GM23248 (cell line): ENCODE data around the gene MTCL1. TPM values are rescaled to one million over a fixed set of nuclear protein-coding genes. Genes with fewer than 3 reads are reported as not detected.

Source experiments
- DNase-seq: peaks from one replicate; pipeline ENCODE4 v3.0.0-alpha.2; 2015
- H2AFZ ChIP-seq: fragments of 200-600 bp; sonication (generic); 2 replicates; pipeline ENCODE4 v1.6.1; 2016; ENCODE audit warnings: antibody characterized with exemption
- H3F3A ChIP-seq: fragments of 200-600 bp; sonication (generic); 2 replicates; pipeline ENCODE4 v1.6.1; 2016; ENCODE audit warnings: mild to moderate bottlenecking, antibody characterized with exemption, mixed run types; ENCODE audit not compliant: insufficient read depth
- H3K27ac ChIP-seq: fragments of 200-600 bp; sonication (generic); 2 replicates; pipeline ENCODE4 v1.5.1; 2016; ENCODE audit warnings: mild to moderate bottlenecking
- H3K27me3 ChIP-seq: fragments of 200-600 bp; sonication (generic); replicated peaks from 2 replicates; pipeline ENCODE4 v1.6.1; 2016; ENCODE audit warnings: mild to moderate bottlenecking; ENCODE audit not compliant: insufficient read depth
- H3K36me3 ChIP-seq: fragments of 200-600 bp; sonication (generic); 2 replicates; pipeline ENCODE4 v1.6.1; 2016; ENCODE audit warnings: low read depth, mild to moderate bottlenecking
- H3K4me1 ChIP-seq: fragments of 200-600 bp; sonication (generic); 2 replicates; pipeline ENCODE4 v1.6.1; 2016; ENCODE audit warnings: mild to moderate bottlenecking; ENCODE audit not compliant: insufficient read depth
- H3K4me2 ChIP-seq: fragments of 200-600 bp; sonication (generic); one replicate; pipeline ENCODE4 v1.6.1; 2016; ENCODE audit warnings: mild to moderate bottlenecking; ENCODE audit not compliant: unreplicated experiment
- H3K4me3 ChIP-seq: fragments of 200-600 bp; sonication (generic); 2 replicates; pipeline ENCODE4 v1.5.1; 2016; ENCODE audit warnings: mild to moderate bottlenecking
- H3K79me2 ChIP-seq: fragments of 200-600 bp; sonication (generic); 2 replicates; pipeline ENCODE4 v1.6.1; 2016; ENCODE audit warnings: mild to moderate bottlenecking; ENCODE audit not compliant: insufficient read depth
- H3K9ac ChIP-seq: fragments of 200-600 bp; sonication (generic); 2 replicates; pipeline ENCODE4 v1.6.1; 2016; ENCODE audit warnings: mild to moderate bottlenecking
- H3K9me2 ChIP-seq: fragments of 200-600 bp; sonication (generic); 2 replicates; pipeline ENCODE4 v1.6.1; 2016; ENCODE audit warnings: mixed run types, mild to moderate bottlenecking, moderate library complexity; ENCODE audit not compliant: insufficient read depth
- H3K9me3 ChIP-seq: fragments of 200-600 bp; sonication (generic); one replicate; pipeline ENCODE4 v1.6.1; 2017; ENCODE audit warnings: low read depth
- H4K20me1 ChIP-seq: fragments of 200-600 bp; sonication (generic); 2 replicates; pipeline ENCODE4 v1.6.0; 2016; ENCODE audit not compliant: insufficient read depth
- EZH2 ChIP-seq: fragments of 200-600 bp; sonication (generic); IDR thresholded peaks from 2 replicates; pipeline ENCODE4 v1.6.1; 2018; ENCODE audit warnings: antibody characterized with exemption, mild to moderate bottlenecking; ENCODE audit not compliant: insufficient read depth, poor library complexity, severe bottlenecking
- EZH2phosphoT487 ChIP-seq: fragments of 200-600 bp; sonication (generic); IDR thresholded peaks from 2 replicates; pipeline ENCODE4 v1.6.1; 2018; ENCODE audit warnings: antibody characterized with exemption, moderate library complexity, mild to moderate bottlenecking, low read depth; ENCODE audit not compliant: insufficient read depth
- WGBS, 2 experiments: methylation state at CpG; one replicate each; pipeline ENCODE4 v1.1.6; 2015 to 2017; ENCODE audit warnings: low lambda C conversion rate in 2 of 2, low coverage in 1 of 2; ENCODE audit errors: missing lambda C conversion rate in 2 of 2; 5-methylcytosine and 5-hydroxymethylcytosine counted together
- in situ Hi-C: fragments of 300-500 bp; cut with MboI; formaldehyde crosslinking; loops from 2 replicates; pipeline ENCODE4 v1.15.0; 2020
- polyA plus RNA-seq: library from polyadenylated mRNA; unstranded; fragments of >200 nt; fragmentation: Nextera tagmentation; extraction: Ambion mirVana; gene quantifications from 2 replicates; pipeline ENCODE4 v1.2.1, GENCODE V29; 2016
- total RNA-seq: library from RNA; depleted of rRNA; stranded (reverse); fragments of >200 nt; shearing (Covaris generic); gene quantifications from 2 replicates; pipeline ENCODE4 v1.2.3, GENCODE V29; 2014

Gene MTCL1
- total and polyA plus RNA-seq, 2 experiments from 2014 or later: 10.3 to 36.9 TPM

DNA sequence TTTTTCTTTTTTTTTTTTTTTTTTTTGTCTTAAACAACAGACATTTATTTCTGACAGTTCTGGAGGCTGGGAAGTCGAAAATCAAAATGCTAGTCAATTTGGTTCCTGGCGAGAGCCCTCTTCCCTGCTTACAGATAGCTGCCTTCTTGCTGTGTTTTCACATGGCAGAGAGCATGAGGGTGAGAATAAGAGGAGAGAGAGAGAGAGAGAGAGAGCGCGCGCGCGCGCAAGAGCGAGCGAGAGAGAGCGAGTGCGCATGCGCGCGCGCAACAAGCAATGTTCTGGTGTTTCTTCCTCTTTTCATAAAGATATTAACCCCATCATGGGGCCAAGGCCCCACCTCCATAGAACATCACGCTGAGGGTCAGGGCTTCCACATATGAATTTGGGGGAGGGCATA lies 20.9 kb downstream of the MTCL1 start:
- peaks cover 96% of the 10 kb centered on the region for H3K79me2 ChIP-seq

GRCh38 chr18:8726963-8727705 lies 21.8 kb downstream of the MTCL1 start:
- Histone ChIP-seq H3K4me3 (no peak overlapping the region), H3K27ac (no peak overlapping the region), H3K36me3 (peaks cover 31% of the 10 kb centered on the region), H3K9me3 (no peaks in the 10 kb centered on the region), H3K4me1 (peaks cover 2% of the 10 kb centered on the region), H3K79me2 (peaks cover 96% of the 10 kb centered on the region), H3K9me2 (no peaks in the 10 kb centered on the region), H4K20me1 (no peaks in the 10 kb centered on the region), H3K4me2 (no peak overlapping the region), H3F3A (0 out of 2 replicates have a peak, but pooled peaks cover 4% of the 10 kb centered on the region), H2AFZ (no peak overlapping the region), H3K9ac (no peak overlapping the region), H3K27me3 (no peaks in the 10 kb centered on the region)
- in situ Hi-C loops: no loop called here
- DNase-seq: no peak
- WGBS, 2 experiments: 97 to 99% methylated on average over 4 of the region's 4 CpGs
- TF ChIP-seq EZH2phosphoT487 (no peak), EZH2 (no peak)

More for the DNA sequence above, 20.9 kb downstream of the MTCL1 start:
- Histone ChIP-seq H3K36me3 (peaks cover 32% of the 10 kb centered on the region), H2AFZ (no peak overlapping the region), H3K9me3 (no peaks in the 10 kb centered on the region), H3K9me2 (no peaks in the 10 kb centered on the region), H3K27me3 (no peaks in the 10 kb centered on the region), H3F3A (0 out of 2 replicates have a peak, but pooled peaks cover 4% of the 10 kb centered on the region), H3K4me1 (peaks cover 9% of the 10 kb centered on the region), H4K20me1 (no peaks in the 10 kb centered on the region), H3K27ac (no peak overlapping the region), H3K4me2 (no peak overlapping the region), H3K9ac (no peak overlapping the region), H3K4me3 (no peak overlapping the region)
- TF ChIP-seq EZH2phosphoT487 (no peak), EZH2 (no peak)
- in situ Hi-C loops: no loop called here
- 99 to 100% methylated on average over 16 to 17 of the region's 17 CpGs for WGBS, 2 experiments
- no peak for DNase-seq

DNA sequence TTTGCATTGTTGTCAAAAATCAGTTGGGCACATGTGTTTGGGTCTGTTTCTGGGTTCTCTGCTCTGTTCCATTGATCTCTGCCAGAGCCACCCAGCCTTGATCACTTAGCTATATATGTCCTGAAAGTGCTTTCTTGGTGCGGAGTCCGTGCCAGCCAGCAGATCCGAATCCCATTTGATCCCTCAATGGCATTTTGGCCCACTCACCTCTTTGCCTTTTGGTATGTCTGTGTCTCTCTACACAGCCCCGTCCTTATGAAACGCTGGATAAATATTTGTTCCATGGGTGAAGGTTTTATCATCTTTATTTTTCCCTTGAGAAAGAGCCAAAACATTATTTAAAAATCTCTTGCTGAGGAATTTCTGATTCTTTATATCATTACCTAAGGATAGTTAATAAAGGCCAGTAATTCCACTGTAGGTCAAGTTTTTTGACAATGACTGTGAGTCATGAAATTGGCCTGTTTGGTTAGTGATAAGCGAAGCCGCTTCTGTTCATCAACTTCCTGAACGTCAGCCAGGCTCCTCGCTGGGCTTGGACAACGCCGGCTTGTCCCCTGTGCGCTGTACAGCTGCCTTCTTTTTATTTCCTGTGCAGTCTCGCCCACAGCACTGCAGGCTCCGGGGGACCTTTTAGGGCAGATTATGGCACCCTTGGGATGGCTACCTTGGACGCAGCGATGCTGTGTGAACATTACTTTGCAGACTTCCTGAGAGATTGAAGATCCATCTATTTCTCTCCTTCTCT lies 24.9 kb downstream of the MTCL1 start:
- Histone ChIP-seq H3K9ac (no peak overlapping the region), H4K20me1 (no peaks in the 10 kb centered on the region), H3K4me2 (no peak overlapping the region), H3K9me2 (no peaks in the 10 kb centered on the region), H3K36me3 (peaks cover 21% of the 10 kb centered on the region), H3K4me1 (no peaks in the 10 kb centered on the region), H3K27me3 (no peaks in the 10 kb centered on the region), H3K79me2 (peaks cover 96% of the 10 kb centered on the region), H3F3A (0 out of 2 replicates have a peak, but pooled peaks cover 4% of the 10 kb centered on the region), H2AFZ (no peak overlapping the region), H3K9me3 (no peaks in the 10 kb centered on the region), H3K4me3 (no peak overlapping the region), H3K27ac (no peak overlapping the region)
- TF ChIP-seq EZH2phosphoT487: no peak
- TF ChIP-seq EZH2: no peak
- in situ Hi-C loops: no loop called here
- 89 to 91% methylated on average over 16 of the region's 16 CpGs for WGBS, 2 experiments
- DNase-seq: no peak

- no peaks in the 10 kb centered on the region for H4K20me1 ChIP-seq
- WGBS, 2 experiments: 96% methylated on average over 22 of the region's 22 CpGs
- in situ Hi-C loops: no loop called here
- no peak overlapping the region for H3K4me3 ChIP-seq
- no peaks in the 10 kb centered on the region for H3F3A ChIP-seq
- no peak overlapping the region for H3K4me2 ChIP-seq
- no peaks in the 10 kb centered on the region for H3K27me3 ChIP-seq
- H3K9me3 ChIP-seq: no peaks in the 10 kb centered on the region
- H3K79me2 ChIP-seq: peaks cover 96% of the 10 kb centered on the region
- no peak for TF ChIP-seq EZH2
- TF ChIP-seq EZH2phosphoT487: no peak
- no peak overlapping the region for H3K9ac ChIP-seq
- no peak for DNase-seq
- no peak overlapping the region for H3K27ac ChIP-seq
- peaks cover 17% of the 10 kb centered on the region; the same call in 1 of the 2 replicates for H3K36me3 ChIP-seq
- no peaks in the 10 kb centered on the region for H3K9me2 ChIP-seq
- no peaks in the 10 kb centered on the region for H3K4me1 ChIP-seq
- no peak overlapping the region for H2AFZ ChIP-seq
Observed at GRCh38 chr18:8732442-8733360, 27.3 kb downstream of the MTCL1 start.
